H1 (cell line): ENCODE data around the gene MFAP5. TPM values are rescaled to one million over a fixed set of nuclear protein-coding genes. Genes with fewer than 3 reads are reported as not detected.

Experiments
- ASH2L ChIP-seq: fragments of 200-600, 300-600 bp; sonication (generic); IDR thresholded peaks from one replicate; pipeline ENCODE4 v1.7.1; 2017; ENCODE audit warnings: low read length
- ATF3 ChIP-seq: IDR thresholded peaks from 2 replicates; pipeline ENCODE4 v1.6.1; 2011; ENCODE audit warnings: low read depth, mild to moderate bottlenecking, low read length; ENCODE audit not compliant: insufficient read depth
- CHD7 ChIP-seq: fragments of 300-600 bp; sonication (generic); IDR thresholded peaks from 2 replicates; pipeline ENCODE4 v1.7.1; 2012; ENCODE audit warnings: low read length, moderate library complexity, mild to moderate bottlenecking, inconsistent platforms; ENCODE audit not compliant: insufficient replicate concordance
- EZH2 ChIP-seq: fragments of 200-600 bp; sonication (generic); IDR thresholded peaks from 2 replicates; pipeline ENCODE4 v1.7.1; 2012; ENCODE audit warnings: low read depth, mild to moderate bottlenecking, moderate library complexity, low read length, inconsistent platforms; ENCODE audit not compliant: severe bottlenecking
- SRF ChIP-seq: IDR thresholded peaks from 2 replicates; pipeline ENCODE4 v1.6.1; 2011; ENCODE audit warnings: mild to moderate bottlenecking, low read depth, low read length, moderate library complexity
- TAF1 ChIP-seq: IDR thresholded peaks from 2 replicates; pipeline ENCODE4 v1.6.1; 2011; ENCODE audit warnings: mild to moderate bottlenecking, low read depth, low read length
- TAF7 ChIP-seq: optimal IDR thresholded peaks from 2 replicates; pipeline ENCODE3; 2011; ENCODE audit warnings: low read depth, mild to moderate bottlenecking, inconsistent platforms, low read length, moderate library complexity, borderline replicate concordance
- TBP ChIP-seq: IDR thresholded peaks from 2 replicates; pipeline ENCODE4 v1.6.1; 2011; ENCODE audit warnings: low read depth, low read length, improper control_type of control experiment
- TCF12 ChIP-seq: IDR thresholded peaks from 2 replicates; pipeline ENCODE4 v1.6.1; 2011; ENCODE audit warnings: low read depth, mild to moderate bottlenecking, low read length
- polyA plus RNA-seq, 7 experiments: library from polyadenylated mRNA; depleted of rRNA in 3 of 7; stranded (reverse) in 5 of 7; unstranded in 2 of 7; fragments of >200 nt in 5 of 7; fragments of 200-250 nt in 2 of 7; gene quantifications; 1 replicate in 5 of 7; 2 replicates in 1 of 7; 4 replicates in 1 of 7; pipeline versions ENCODE4 v1.2.1 to v1.2.3, GENCODE V29; 2011 to 2013; ENCODE audit warnings: missing spikeins in 2 of 7, mixed read lengths in 2 of 7
- total RNA-seq: library from RNA; stranded (reverse); fragmentation: NEBNext Ultra II Directional; extraction: Animal tissue kit (Norgen Biotek cat#: 25700); gene quantifications from 2 replicates; pipeline ENCODE4 v1.2.1, GENCODE V29; 2021

MFAP5 gene
- total and polyA plus RNA-seq, 2 of the 8 experiments (the other 6 are each of a cell fraction or from before 2014, with no cell fraction given): 0.60 to 0.86 TPM

GRCh38 chr12:8692573-8692972 lies 29.9 kb upstream of the MFAP5 start (continued):
- TF ChIP-seq CHD7 (peak; percentile 83), TCF12 (peak; percentile 30; the same call in 1 of the 2 replicates), SRF (no peak), ATF3 (no peak), TAF7 (no peak), TAF1 (peak; percentile 49; the same call in 1 of the 2 replicates), ASH2L (peak; percentile 53), EZH2 (no peak), TBP (peak; percentile 63)
